H1 (cell line): ENCODE measurements around the gene SYT6. TPM values are rescaled to one million over a fixed set of nuclear protein-coding genes. Genes with fewer than 3 reads are reported as not detected.
"Not testable (repeated sequence)": the region's sequence is repeated elsewhere in the genome, so short reads cannot be mapped to it uniquely, and the experiment has no call there.

Experiments
- CTCF ChIA-PET: fragments of 300-600 bp; sonication (Branson Sonifier 250); formaldehyde crosslinking; loops from one replicate; lab custom pipeline; 2021; ENCODE audit not compliant: partially characterized antibody; lab: Charles Lee
- POLR2A ChIA-PET: fragments of 300-600 bp; sonication (Branson Sonifier 250); formaldehyde crosslinking; loops from one replicate; lab custom pipeline; 2021; ENCODE audit warnings: inconsistent platforms; ENCODE audit not compliant: partially characterized antibody; lab: Charles Lee
- DNase-seq, 2 experiments: peaks; one replicate each; pipeline versions ENCODE4 v3.0.0 to v3.0.0-alpha.2; 2010 to 2022; ENCODE audit warnings: low spot score in 2 of 2, low read depth in 1 of 2, mixed read lengths in 1 of 2
- FAIRE-seq: peaks from 2 replicates; lab custom pipeline; 2011; peaks lifted over from hg19 to GRCh38; lab: Jason Lieb, UNC
- H2AFZ ChIP-seq: 2 replicates; pipeline ENCODE4 v1.8.1; 2012; ENCODE audit warnings: low read length, inconsistent platforms
- H2AK5ac ChIP-seq: 2 replicates; pipeline ENCODE4 v1.6.1; 2013; ENCODE audit warnings: low read depth, low read length
- H2BK120ac ChIP-seq: replicated peaks from 2 replicates; pipeline ENCODE3; 2013; ENCODE audit warnings: low read depth, low read length, inconsistent platforms
- H2BK12ac ChIP-seq: 2 replicates; pipeline ENCODE4 v1.6.1; 2013; ENCODE audit warnings: low read depth, low read length
- H2BK15ac ChIP-seq: 2 replicates; pipeline ENCODE4 v1.6.1; 2013; ENCODE audit warnings: low read length
- H2BK20ac ChIP-seq: 2 replicates; pipeline ENCODE4 v1.6.1; 2013; ENCODE audit warnings: low read length
- H2BK5ac ChIP-seq: 2 replicates; pipeline ENCODE4 v1.6.1; 2013; ENCODE audit warnings: low read depth, low read length
- H3K14ac ChIP-seq: 2 replicates; pipeline ENCODE4 v1.6.1; 2013; ENCODE audit warnings: inconsistent platforms; ENCODE audit not compliant: insufficient read length
- H3K18ac ChIP-seq: 2 replicates; pipeline ENCODE4 v1.6.1; 2013; ENCODE audit warnings: low read length; ENCODE audit errors: extremely low read depth
- H3K23ac ChIP-seq: 2 replicates; pipeline ENCODE4 v1.6.1; 2013; ENCODE audit warnings: inconsistent platforms; ENCODE audit not compliant: insufficient read length
- H3K23me2 ChIP-seq: 2 replicates; pipeline ENCODE4 v1.6.1; 2013; ENCODE audit warnings: low read depth, low read length
- H3K27ac ChIP-seq: 2 replicates; pipeline ENCODE4 v1.6.1; 2011; ENCODE audit warnings: low read depth, low read length, inconsistent platforms
- H3K27me3 ChIP-seq, 4 experiments: replicated peaks in 1 of 4; 1 replicate in 1 of 4; 2 replicates in 3 of 4; pipeline versions ENCODE4 v1.6.1 to v1.8.1; 2011 to 2013; ENCODE audit warnings: low read length in 3 of 4, mild to moderate bottlenecking in 3 of 4, inconsistent platforms in 2 of 4, mixed read lengths in 2 of 4, moderate library complexity in 1 of 4; ENCODE audit not compliant: control insufficient read depth in 3 of 4, insufficient read depth in 3 of 4; ENCODE audit errors: extremely low read depth in 1 of 4
- H3K36me3 ChIP-seq, 4 experiments: 2 replicates each; pipeline versions ENCODE4 v1.6.1 to v1.8.1; 2011 to 2013; ENCODE audit warnings: mild to moderate bottlenecking in 4 of 4, low read length in 3 of 4, moderate library complexity in 2 of 4, control low read depth in 1 of 4, inconsistent platforms in 1 of 4; ENCODE audit not compliant: insufficient read depth in 4 of 4, control insufficient read depth in 2 of 4
- H3K4ac ChIP-seq: replicated peaks from 2 replicates; pipeline ENCODE3; 2013; ENCODE audit warnings: low read length, low read depth, mixed read lengths, inconsistent platforms; ENCODE audit not compliant: insufficient read length
- H3K4me1 ChIP-seq, 4 experiments: replicated peaks in 1 of 4; 1 replicate in 1 of 4; 2 replicates in 3 of 4; pipeline versions ENCODE4 v1.6.1 to v1.8.1; 2011 to 2013; ENCODE audit warnings: low read length in 3 of 4, inconsistent platforms in 2 of 4, mixed read lengths in 1 of 4; ENCODE audit not compliant: insufficient read depth in 4 of 4, control insufficient read depth in 3 of 4
- H3K4me2 ChIP-seq, 2 experiments: 2 replicates each; pipeline versions ENCODE4 v1.6.1 to v1.8.1; 2011 to 2013; ENCODE audit warnings: low read depth in 2 of 2, low read length in 2 of 2, control low read depth in 1 of 2, inconsistent platforms in 1 of 2, mild to moderate bottlenecking in 1 of 2; ENCODE audit not compliant: insufficient read depth in 1 of 2
- H3K4me3 ChIP-seq, 4 experiments: fragments of 200-600, 300-600 bp in 1 of 4; sonication (generic), shearing (Covaris generic), sonication (Bioruptor Twin) in 1 of 4; 2 replicates each; pipeline versions ENCODE4 v1.5.1 to v1.8.1; 2011 to 2016; ENCODE audit warnings: low read length in 4 of 4, low read depth in 3 of 4, control low read depth in 2 of 4, inconsistent platforms in 2 of 4, mild to moderate bottlenecking in 2 of 4, mixed read lengths in 1 of 4, moderate library complexity in 1 of 4; ENCODE audit not compliant: insufficient read depth in 2 of 4; ENCODE audit errors: extremely low read depth in 1 of 4
- H3K56ac ChIP-seq: replicated peaks from 2 replicates; pipeline ENCODE3; 2013; ENCODE audit warnings: low read depth, mild to moderate bottlenecking, mixed read lengths, low read length, inconsistent platforms; ENCODE audit not compliant: insufficient read length
- H3K79me1 ChIP-seq: 2 replicates; pipeline ENCODE4 v1.6.1; 2013; ENCODE audit warnings: low read depth, low read length, control low read depth
- H3K79me2 ChIP-seq, 2 experiments: 2 replicates each; pipeline versions ENCODE4 v1.6.1 to v1.8.1; 2012 to 2013; ENCODE audit warnings: low read length in 2 of 2, mild to moderate bottlenecking in 2 of 2, inconsistent platforms in 1 of 2; ENCODE audit not compliant: insufficient read depth in 2 of 2, control insufficient read depth in 1 of 2
- H3K9ac ChIP-seq, 4 experiments: replicated peaks in 1 of 4; 1 replicate in 1 of 4; 2 replicates in 3 of 4; pipeline versions ENCODE4 v1.6.1 to v1.8.1; 2011 to 2013; ENCODE audit warnings: low read depth in 3 of 4, low read length in 3 of 4, control low read depth in 2 of 4, mild to moderate bottlenecking in 2 of 4, moderate library complexity in 2 of 4, inconsistent platforms in 1 of 4; ENCODE audit errors: extremely low read depth in 1 of 4
- H3K9me3 ChIP-seq, 2 experiments: 2 replicates each; pipeline versions ENCODE4 v1.6.1 to v1.8.1; 2012 to 2013; ENCODE audit warnings: mild to moderate bottlenecking in 2 of 2, moderate library complexity in 2 of 2, control low read depth in 1 of 2, inconsistent platforms in 1 of 2, low read depth in 1 of 2, low read length in 1 of 2, mixed read lengths in 1 of 2; ENCODE audit not compliant: insufficient read depth in 2 of 2
- H4K20me1 ChIP-seq, 2 experiments: replicated peaks in 1 of 2; 2 replicates each; pipeline versions ENCODE3 to v1.8.1; 2011 to 2013; ENCODE audit warnings: inconsistent platforms in 2 of 2, low read length in 2 of 2, mild to moderate bottlenecking in 1 of 2; ENCODE audit not compliant: insufficient read depth in 2 of 2, control insufficient read depth in 1 of 2
- H4K5ac ChIP-seq: 2 replicates; pipeline ENCODE4 v1.6.1; 2013; ENCODE audit warnings: low read length, low read depth, mixed read lengths, inconsistent platforms; ENCODE audit not compliant: insufficient read length
- H4K8ac ChIP-seq: 2 replicates; pipeline ENCODE4 v1.8.0; 2013; ENCODE audit warnings: mild to moderate bottlenecking, moderate library complexity, low read length, inconsistent platforms; ENCODE audit not compliant: insufficient read depth; ENCODE audit errors: extremely low read depth
- H4K91ac ChIP-seq: replicated peaks from 2 replicates; pipeline ENCODE3; 2013; ENCODE audit warnings: low read length, mixed read lengths, inconsistent platforms; ENCODE audit not compliant: insufficient read length
- WGBS, 2 experiments: shearing (Covaris generic) in 1 of 2; methylation state at CpG; one replicate each; pipeline versions ENCODE4 v1.1.6 to v1.1.7; 2013 to 2015; ENCODE audit warnings: low lambda C conversion rate in 2 of 2, mixed read lengths in 2 of 2, inconsistent platforms in 1 of 2, low coverage in 1 of 2, missing lambda C conversion rate in 1 of 2; ENCODE audit not compliant: insufficient replicate concordance in 2 of 2, insufficient coverage in 1 of 2, insufficient read length in 1 of 2; ENCODE audit errors: extremely low coverage in 1 of 2, missing lambda C conversion rate in 1 of 2; 5-methylcytosine and 5-hydroxymethylcytosine counted together
- polyA plus RNA-seq, 7 experiments: library from polyadenylated mRNA; depleted of rRNA in 3 of 7; stranded (reverse) in 5 of 7; unstranded in 2 of 7; fragments of >200 nt in 5 of 7; fragments of 200-250 nt in 2 of 7; gene quantifications; 1 replicate in 5 of 7; 2 replicates in 1 of 7; 4 replicates in 1 of 7; pipeline versions ENCODE4 v1.2.1 to v1.2.3, GENCODE V29; 2011 to 2013; ENCODE audit warnings: missing spikeins in 2 of 7, mixed read lengths in 2 of 7
- total RNA-seq: library from RNA; stranded (reverse); fragmentation: NEBNext Ultra II Directional; extraction: Animal tissue kit (Norgen Biotek cat#: 25700); gene quantifications from 2 replicates; pipeline ENCODE4 v1.2.1, GENCODE V29; 2021

Gene SYT6
- total and polyA plus RNA-seq, 2 of the 8 experiments (the other 6 are each of a cell fraction or from before 2014, with no cell fraction given) = 33.7 to 83.5 TPM

DNA sequence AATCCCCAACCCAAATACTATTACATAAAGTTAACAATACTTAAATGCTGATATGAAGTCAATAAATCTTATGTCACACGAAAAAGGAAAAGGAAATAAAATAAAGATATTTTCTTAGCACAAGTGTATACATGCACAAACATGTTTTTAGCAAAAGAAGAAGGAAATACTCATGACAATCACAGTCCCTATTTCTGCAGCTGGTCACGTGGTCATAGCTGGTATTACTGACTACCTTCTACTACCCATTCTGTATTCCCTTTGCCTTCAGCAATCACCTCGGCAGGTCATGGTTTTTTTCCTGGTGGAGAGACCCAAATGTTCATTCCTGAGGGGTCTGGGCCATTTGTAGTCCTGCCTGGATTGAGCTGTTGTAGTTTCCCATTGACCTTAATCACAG is 88.0 kb downstream of the SYT6 start:
- H2BK15ac ChIP-seq, H3K14ac ChIP-seq, H3K4me2 ChIP-seq, H3K79me1 ChIP-seq, H4K5ac ChIP-seq, H3K27ac ChIP-seq, H3K27me3 ChIP-seq, H3K18ac ChIP-seq, H3K4ac ChIP-seq, H2BK120ac ChIP-seq, H3K4me3 ChIP-seq, H3K9ac ChIP-seq, H4K8ac ChIP-seq, H2BK5ac ChIP-seq, FAIRE-seq, H3K36me3 ChIP-seq, H3K23ac ChIP-seq, H4K20me1 ChIP-seq, CTCF ChIA-PET, H2BK12ac ChIP-seq, H2AK5ac ChIP-seq, H2BK20ac ChIP-seq, H4K91ac ChIP-seq, DNase-seq, H3K4me1 ChIP-seq, H2AFZ ChIP-seq, H3K56ac ChIP-seq, H3K79me2 ChIP-seq, H3K23me2 ChIP-seq: not testable (repeated sequence)
- H3K9me3 ChIP-seq = peaks cover 8 to 12% of the 10 kb centered on the region in 2 experiments; a peak in 3 of 4 replicates
- WGBS, 2 experiments = 89% methylated on average over 3 of the region's 3 CpGs; no CpG with 5 or more reads in 1 of the 2 experiments
- POLR2A ChIA-PET = interaction anchor here (2.0 kb wide), 1 partner anchor 10 kb away, joined by 4 read pairs; no protein-coding TSS in a partner anchor
